HepG2 (cell line): ENCODE data around the gene MORC4. TPM values are rescaled to one million over a fixed set of nuclear protein-coding genes. Genes with fewer than 3 reads are reported as not detected.

Experiments
- BATF2 ChIP-seq: sonication (generic); formaldehyde crosslinking; IDR thresholded peaks from 2 replicates; pipeline ENCODE4 v1.8.0; 2022; ENCODE audit warnings: mild to moderate bottlenecking, missing genetic modification reagents, moderate library complexity
- CHD4 ChIP-seq: fragments of 200-600 bp; sonication (generic); IDR thresholded peaks from 2 replicates; pipeline ENCODE4 v1.7.0; 2017; ENCODE audit warnings: mild to moderate bottlenecking, low read length, borderline replicate concordance
- HES4 ChIP-seq: sonication (generic); formaldehyde crosslinking; IDR thresholded peaks from 2 replicates; pipeline ENCODE4 v1.9.0; 2021; ENCODE audit warnings: mild to moderate bottlenecking, missing genetic modification reagents, borderline replicate concordance
- MIXL1 ChIP-seq: IDR thresholded peaks from 2 replicates; pipeline ENCODE4 v1.6.1; 2016
- NONO ChIP-seq, 2 experiments: fragments of 450-650 bp in 1 of 2; sonication (generic) in 1 of 2; formaldehyde crosslinking in 1 of 2; IDR thresholded peaks in 1 of 2; conservative IDR thresholded peaks in 1 of 2; 2 replicates each; pipeline versions ENCODE4 v1.6.1 to v1.8.0; 2017 to 2022; ENCODE audit warnings: mild to moderate bottlenecking in 1 of 2, missing genetic modification reagents in 1 of 2, moderate library complexity in 1 of 2
- NPAS2 ChIP-seq: sonication (generic); formaldehyde crosslinking; IDR thresholded peaks from 2 replicates; pipeline ENCODE4 v1.8.0; 2022; ENCODE audit warnings: mild to moderate bottlenecking, missing genetic modification reagents, borderline replicate concordance
- NR2F1 ChIP-seq, 2 experiments: fragments of 450-650 bp in 1 of 2; formaldehyde crosslinking in 1 of 2; IDR thresholded peaks; 2 replicates each; pipeline versions ENCODE4 v1.5.0 to v1.6.1; 2016 to 2020; ENCODE audit warnings: mild to moderate bottlenecking in 1 of 2, missing compliant biosample characterization in 1 of 2, missing genetic modification reagents in 1 of 2, moderate library complexity in 1 of 2
- RARA ChIP-seq: IDR thresholded peaks from 2 replicates; pipeline ENCODE4 v1.6.1; 2016; ENCODE audit warnings: missing genetic modification reagents, missing compliant biosample characterization
- RXRB ChIP-seq: IDR thresholded peaks from 2 replicates; pipeline ENCODE4 v1.6.1; 2016; ENCODE audit warnings: borderline replicate concordance, missing genetic modification reagents, missing compliant biosample characterization
- SOX5 ChIP-seq: IDR thresholded peaks from 2 replicates; pipeline ENCODE4 v1.6.1; 2016; ENCODE audit warnings: borderline replicate concordance
- TFE3 ChIP-seq: IDR thresholded peaks from 2 replicates; pipeline ENCODE4 v1.6.1; 2016
- XBP1 ChIP-seq: sonication (generic); formaldehyde crosslinking; IDR thresholded peaks from 2 replicates; pipeline ENCODE4 v1.5.0; 2020; ENCODE audit warnings: missing genetic modification reagents
- ZNF557 ChIP-seq: sonication (generic); formaldehyde crosslinking; IDR thresholded peaks from 2 replicates; pipeline ENCODE4 v1.4.0; 2020; ENCODE audit warnings: missing genetic modification reagents
- polyA plus RNA-seq, 8 experiments: library from polyadenylated mRNA; depleted of rRNA in 3 of 8; stranded (reverse) in 7 of 8; unstranded in 1 of 8; fragments of >200 nt; fragmentation: Illumina TruSeq in 4 of 8; extraction: Trizol in 4 of 8; gene quantifications; 2 replicates each; pipeline versions ENCODE4 v1.2.1 to v1.2.3, GENCODE V29; 2011 to 2016; ENCODE audit warnings: low read depth in 4 of 8, missing spikeins in 1 of 8, mixed read lengths in 1 of 8; ENCODE audit not compliant: insufficient read depth in 1 of 8
- total RNA-seq, 5 experiments: library from RNA; depleted of rRNA; stranded (reverse); fragments of >200 nt; fragmentation: Illumina TruSeq; extraction: Trizol; gene quantifications; 2 replicates each; pipeline ENCODE4 v1.2.3, GENCODE V29; 2016; ENCODE audit warnings: low read depth in 1 of 5
- TF ChIP-seq, protein P1 (sequence below): IDR thresholded peaks from 2 replicates; pipeline ENCODE4 v1.6.1; 2012; ENCODE audit warnings: low read depth, low read length, improper control_type of control experiment
- TF ChIP-seq, protein P2 (sequence below): sonication (generic); formaldehyde crosslinking; IDR thresholded peaks from 2 replicates; pipeline ENCODE4 v1.4.0; 2020; ENCODE audit warnings: mild to moderate bottlenecking, missing genetic modification reagents

MORC4 gene
- total and polyA plus RNA-seq, 2 of the 13 experiments (the other 11 are each of a cell fraction or from before 2014, with no cell fraction given), result 7.3 to 17.6 TPM

GRCh38 chrX:106898462-106898861 is 101.5 kb downstream of the MORC4 start (continued):
- no peak for TF ChIP-seq XBP1 (CRISPR knock-in tag)
- TF ChIP-seq NPAS2, result no peak
- no peak for TF ChIP-seq TFE3 (CRISPR knock-in tag)
- TF ChIP-seq, protein P1, sequence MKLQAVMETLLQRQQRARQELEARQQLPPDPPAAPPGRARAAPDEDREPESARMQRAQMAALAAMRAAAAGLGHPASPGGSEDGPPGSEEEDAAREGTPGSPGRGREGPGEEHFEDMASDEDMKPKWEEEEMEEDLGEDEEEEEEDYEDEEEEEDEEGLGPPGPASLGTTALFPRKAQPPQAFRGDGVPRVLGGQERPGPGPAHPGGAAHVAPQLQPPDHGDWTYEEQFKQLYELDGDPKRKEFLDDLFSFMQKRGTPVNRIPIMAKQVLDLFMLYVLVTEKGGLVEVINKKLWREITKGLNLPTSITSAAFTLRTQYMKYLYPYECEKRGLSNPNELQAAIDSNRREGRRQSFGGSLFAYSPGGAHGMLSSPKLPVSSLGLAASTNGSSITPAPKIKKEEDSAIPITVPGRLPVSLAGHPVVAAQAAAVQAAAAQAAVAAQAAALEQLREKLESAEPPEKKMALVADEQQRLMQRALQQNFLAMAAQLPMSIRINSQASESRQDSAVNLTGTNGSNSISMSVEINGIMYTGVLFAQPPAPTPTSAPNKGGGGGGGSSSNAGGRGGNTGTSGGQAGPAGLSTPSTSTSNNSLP, result peak; percentile 66; the same call in 1 of the 2 replicates
- no peak for TF ChIP-seq HES4 (CRISPR knock-in tag)
- TF ChIP-seq MIXL1, result peak; percentile 69; the same call in 1 of the 2 replicates
- TF ChIP-seq NR2F1 (CRISPR knock-in tag; IDR thresholded peaks at IDR 0.05), result 0 out of 4 replicates have a peak, but pooled peaks of 1 of the 2 experiments have one; percentile 34
- no peak for TF ChIP-seq BATF2 (CRISPR knock-in tag)
- TF ChIP-seq RXRB (CRISPR knock-in tag), result peak; percentile 12; the same call in 1 of the 2 replicates
- no peak for TF ChIP-seq SOX5
- TF ChIP-seq ZNF557 (CRISPR knock-in tag), result no peak
- TF ChIP-seq RARA (CRISPR knock-in tag), result no peak
- TF ChIP-seq, protein P2, sequence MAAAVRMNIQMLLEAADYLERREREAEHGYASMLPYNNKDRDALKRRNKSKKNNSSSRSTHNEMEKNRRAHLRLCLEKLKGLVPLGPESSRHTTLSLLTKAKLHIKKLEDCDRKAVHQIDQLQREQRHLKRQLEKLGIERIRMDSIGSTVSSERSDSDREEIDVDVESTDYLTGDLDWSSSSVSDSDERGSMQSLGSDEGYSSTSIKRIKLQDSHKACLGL (CRISPR knock-in tag), result no peak
- TF ChIP-seq NONO (IDR thresholded peaks at IDR 0.05), result no peak
- no peak for TF ChIP-seq NONO (CRISPR knock-in tag; conservative IDR thresholded peaks at IDR 0.05)
- peak; percentile 88; the same call in 1 of the 2 replicates for TF ChIP-seq CHD4
